Aorta (tissue), 5 donors: ENCODE measurements around the gene MEGF10. TPM values are rescaled to one million over a fixed set of nuclear protein-coding genes. Genes with fewer than 3 reads are reported as not detected.
"Not testable (repeated sequence)": the region's sequence is repeated elsewhere in the genome, so short reads cannot be mapped to it uniquely, and the experiment has no call there.

Experiments used
- ATAC-seq: fragments of 200-7000 bp; cut with Tn5 transposase; one replicate; pipeline ENCODE4 v1.9.1; 2022; ENCODE audit warnings: moderate library complexity; ENCODE audit not compliant: low FRiP score
- DNase-seq, 2 donors: peaks; one replicate each; pipeline ENCODE4 v3.0.0-alpha.2; 2020
- H3K27ac ChIP-seq, 2 donors: one replicate each; pipeline ENCODE4 v1.5.1; 2013; ENCODE audit warnings: low read length in 2 of 2, mild to moderate bottlenecking in 2 of 2, moderate library complexity in 2 of 2, control low read depth in 1 of 2, inconsistent platforms in 1 of 2, low read depth in 1 of 2
- H3K27me3 ChIP-seq, 2 donors: one replicate each; pipeline ENCODE4 v1.6.1; 2013; ENCODE audit warnings: control low read depth in 1 of 2, low read length in 1 of 2, mild to moderate bottlenecking in 1 of 2, moderate library complexity in 1 of 2; ENCODE audit not compliant: insufficient read depth in 2 of 2, control insufficient read depth in 1 of 2
- H3K36me3 ChIP-seq, 2 donors: one replicate each; pipeline ENCODE4 v1.6.1; 2013; ENCODE audit warnings: control low read depth in 1 of 2, low read length in 1 of 2, mild to moderate bottlenecking in 1 of 2; ENCODE audit not compliant: insufficient read depth in 2 of 2, control insufficient read depth in 1 of 2
- H3K4me1 ChIP-seq, 2 donors: one replicate each; pipeline ENCODE4 v1.6.1; 2013; ENCODE audit warnings: low read length in 2 of 2, control low read depth in 1 of 2, mild to moderate bottlenecking in 1 of 2, moderate library complexity in 1 of 2; ENCODE audit not compliant: insufficient read depth in 2 of 2, control insufficient read depth in 1 of 2
- H3K4me3 ChIP-seq, 2 donors: one replicate each; pipeline ENCODE4 v1.5.1; 2013; ENCODE audit warnings: low read length in 2 of 2, control low read depth in 1 of 2, mild to moderate bottlenecking in 1 of 2
- H3K9me3 ChIP-seq: one replicate; pipeline ENCODE4 v1.6.1; 2013; ENCODE audit warnings: mild to moderate bottlenecking, low read length; ENCODE audit not compliant: control insufficient read depth
- WGBS, 2 donors: extraction: QIAGEN DNeasy Blood & Tissue Kit; methylation state at CpG; one replicate each; pipeline ENCODE4 v1.1.7; 2013; 5-methylcytosine and 5-hydroxymethylcytosine counted together
- intact Hi-C, 2 donors: fragments of 100-400 bp; cut with DNase I; formaldehyde crosslinking; loops; one replicate each; pipeline versions ENCODE4 v1.14.2 to v1.15.0; 2022
- polyA plus RNA-seq, 2 donors: library from polyadenylated mRNA; stranded (reverse); fragments of 200-250 nt; gene quantifications; one replicate each; pipeline ENCODE4 v1.2.3, GENCODE V29; 2013
- total RNA-seq, 2 donors: library from RNA; stranded (reverse); fragmentation: NEBNext Ultra II Directional; extraction: Animal tissue kit (Norgen Biotek cat#: 25700); gene quantifications; one replicate each; pipeline ENCODE4 v1.2.1, GENCODE V29; 2021
- donor health status: healthy with polysubstance abuse.
- donor health status: Bipolar disorder and iron deficiency.
- donor health status: DM: no; HTN: no; CAD: no.
- donor health status: DM: no; HTN: no; CAD: no.
- donor health status: DM: yes; HTN: yes; CAD: no.

The MEGF10 gene
- total and polyA plus RNA-seq, 4 donors, result 0.05 to 0.72 (median 0.52) TPM; not detected in 1

GRCh38 chr5:127305493-127305892 is 14.9 kb downstream of the MEGF10 start:
- Histone ChIP-seq H3K4me1 (no peaks in the 10 kb centered on the region), H3K27me3 (no peaks in the 10 kb centered on the region), H3K9me3 (peaks cover 1% of the 10 kb centered on the region), H3K36me3 (no peaks in the 10 kb centered on the region), H3K4me3 (no peak overlapping the region), H3K27ac (no peak overlapping the region)
- no peak for ATAC-seq
- intact Hi-C loops, result no loop called here
- no peak for DNase-seq
- 19 to 26% methylated on average over 2 of the region's 2 CpGs for WGBS, 2 donors

- Histone ChIP-seq H3K36me3 (no peaks in the 10 kb centered on the region), H3K4me1 (no peaks in the 10 kb centered on the region), H3K9me3 (peaks cover 1% of the 10 kb centered on the region), H3K4me3 (no peak overlapping the region), H3K27ac (no peak overlapping the region), H3K27me3 (no peaks in the 10 kb centered on the region)
- ATAC-seq (no peak), DNase-seq (no peak)
- WGBS, 2 donors, result 76 to 80% methylated on average over 3 of the region's 3 CpGs
- intact Hi-C loops, result no loop called here
Measured at GRCh38 chr5:127306036-127306435, 15.4 kb downstream of the MEGF10 start.

DNA sequence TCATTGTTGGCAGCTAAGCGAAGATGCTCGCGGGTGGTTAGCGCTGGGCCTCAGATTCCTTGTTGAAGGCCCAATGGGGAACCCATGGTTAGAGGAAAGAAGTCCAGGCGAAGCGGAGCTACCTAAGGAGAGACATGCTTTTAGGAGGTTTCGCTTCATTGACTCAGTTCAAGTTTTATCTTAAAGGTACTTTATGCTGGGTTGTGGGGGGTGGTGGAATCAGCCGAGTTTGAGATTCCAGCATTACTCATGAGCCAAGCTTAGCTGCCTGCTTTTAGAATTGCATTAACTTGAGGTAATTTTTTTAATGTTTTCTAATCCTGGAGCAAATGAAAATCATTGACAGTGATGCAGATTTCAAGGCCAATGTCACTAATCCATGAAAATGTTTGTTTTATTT is 16.1 kb downstream of the MEGF10 start:
- H3K4me1 ChIP-seq, result no peaks in the 10 kb centered on the region
- no peak overlapping the region for H3K27ac ChIP-seq
- intact Hi-C loops, result no loop called here
- no peaks in the 10 kb centered on the region for H3K36me3 ChIP-seq
- DNase-seq (no peak), ATAC-seq (no peak)
- WGBS, 2 donors, result 89 to 90% methylated on average over 8 of the region's 8 CpGs
- no peak overlapping the region for H3K4me3 ChIP-seq
- peaks cover 1% of the 10 kb centered on the region for H3K9me3 ChIP-seq
- H3K27me3 ChIP-seq, result no peaks in the 10 kb centered on the region

GRCh38 chr5:127307868-127308267 is 17.3 kb downstream of the MEGF10 start:
- no peak overlapping the region for H3K27ac ChIP-seq
- no peaks in the 10 kb centered on the region for H3K4me1 ChIP-seq
- 65 to 67% methylated on average over 6 of the region's 6 CpGs for WGBS, 2 donors
- H3K9me3 ChIP-seq, result peaks cover 1% of the 10 kb centered on the region
- ATAC-seq, result no peak
- DNase-seq, result no peak
- no peak overlapping the region for H3K4me3 ChIP-seq
- intact Hi-C loops, result no loop called here
- H3K27me3 ChIP-seq, result no peaks in the 10 kb centered on the region
- no peaks in the 10 kb centered on the region for H3K36me3 ChIP-seq

GRCh38 chr5:127308325-127308724 is 17.7 kb downstream of the MEGF10 start:
- H3K27ac ChIP-seq, ATAC-seq, H3K4me3 ChIP-seq, H3K4me1 ChIP-seq, H3K9me3 ChIP-seq, H3K27me3 ChIP-seq, H3K36me3 ChIP-seq, intact Hi-C loops, DNase-seq: not testable (repeated sequence)
- 70 to 78% methylated on average over 5 of the region's 7 CpGs for WGBS, 2 donors

DNA sequence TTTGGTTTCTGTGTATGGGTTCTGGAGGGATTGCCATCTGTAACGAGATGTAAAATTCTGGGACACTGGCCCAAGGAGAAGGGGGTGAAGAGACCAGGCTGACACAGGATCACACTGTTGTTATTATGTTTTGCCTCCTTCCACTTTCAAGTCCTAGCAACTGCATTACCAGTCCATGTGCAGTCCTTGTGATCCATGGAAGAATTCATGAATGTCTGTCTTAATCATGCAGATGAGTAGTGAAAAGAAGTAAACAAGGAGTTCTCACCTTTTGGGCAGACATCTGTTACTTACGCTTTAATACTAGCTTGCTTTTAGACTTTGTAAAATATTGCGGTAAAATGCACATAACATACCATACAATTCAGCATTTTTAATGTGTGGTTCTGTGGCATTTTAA is 18.3 kb downstream of the MEGF10 start:
- H3K27ac ChIP-seq, result no peak overlapping the region
- ATAC-seq (no peak), DNase-seq (no peak)
- H3K4me1 ChIP-seq, result no peaks in the 10 kb centered on the region
- no peak overlapping the region for H3K4me3 ChIP-seq
- intact Hi-C loops, result no loop called here
- peaks cover 1% of the 10 kb centered on the region for H3K9me3 ChIP-seq
- no peaks in the 10 kb centered on the region for H3K36me3 ChIP-seq
- H3K27me3 ChIP-seq, result no peaks in the 10 kb centered on the region
- WGBS, 2 donors, result 74 to 78% methylated on average over 3 of the region's 3 CpGs

GRCh38 chr5:127311349-127311748 is 20.8 kb downstream of the MEGF10 start:
- DNase-seq, result no peak
- Histone ChIP-seq H3K27ac (no peak overlapping the region), H3K4me3 (no peak overlapping the region), H3K9me3 (peaks cover 1% of the 10 kb centered on the region), H3K27me3 (no peaks in the 10 kb centered on the region), H3K36me3 (no peaks in the 10 kb centered on the region), H3K4me1 (no peaks in the 10 kb centered on the region)
- 37 to 41% methylated on average over 2 of the region's 2 CpGs for WGBS, 2 donors
- ATAC-seq, result no peak
- intact Hi-C loops, result loop anchor here (5.0 kb wide), 1 partner anchor 474 kb away; no protein-coding TSS in a partner anchor

DNA sequence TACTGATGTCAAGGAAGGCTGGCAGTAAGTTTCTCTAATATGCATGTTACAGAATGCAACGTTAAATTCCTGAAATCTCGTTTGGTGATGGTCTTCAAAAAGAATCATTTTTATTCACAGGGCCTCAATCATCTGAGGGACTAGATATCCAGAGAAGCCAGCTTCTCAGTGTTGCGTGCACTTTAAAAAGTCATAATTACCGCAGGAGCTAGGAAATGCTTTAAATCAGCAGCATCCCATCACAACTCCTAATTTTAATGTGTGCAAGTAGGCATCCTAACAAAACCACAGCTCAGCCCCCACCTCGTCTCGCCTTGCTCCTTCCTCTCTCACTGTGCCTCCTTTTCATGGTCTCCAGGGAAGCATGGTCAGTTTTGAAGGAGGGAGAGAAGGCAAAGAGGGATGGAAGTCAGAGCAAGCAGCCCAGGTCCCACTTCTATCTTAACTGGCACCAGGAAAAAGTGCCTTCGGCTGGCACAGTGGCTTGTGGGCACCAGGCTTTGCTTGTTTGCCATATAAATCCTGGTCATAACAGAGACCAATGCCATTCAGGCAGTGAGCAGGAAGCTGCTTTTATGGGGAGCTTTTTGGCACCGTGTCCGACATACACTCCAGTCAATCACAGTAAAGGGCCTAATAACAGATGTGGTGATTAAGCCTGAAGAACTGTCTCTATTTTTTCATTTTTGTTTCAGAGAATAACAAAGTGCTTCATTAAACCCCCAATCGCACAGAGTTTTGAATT is 21.4 kb downstream of the MEGF10 start:
- no peak for DNase-seq
- Histone ChIP-seq H3K4me3 (no peak overlapping the region), H3K9me3 (peaks cover 1% of the 10 kb centered on the region), H3K36me3 (no peaks in the 10 kb centered on the region), H3K4me1 (no peaks in the 10 kb centered on the region), H3K27me3 (no peaks in the 10 kb centered on the region), H3K27ac (no peak overlapping the region)
- ATAC-seq, result no peak
- WGBS, 2 donors, result 57 to 58% methylated on average over 10 of the region's 10 CpGs
- intact Hi-C loops, result loop anchor here (5.0 kb wide), 1 partner anchor 475 kb away; no protein-coding TSS in a partner anchor

- 92 to 94% methylated on average over 3 of the region's 3 CpGs for WGBS, 2 donors
- Histone ChIP-seq H3K4me3 (no peak overlapping the region), H3K9me3 (no peaks in the 10 kb centered on the region), H3K4me1 (no peaks in the 10 kb centered on the region), H3K36me3 (no peaks in the 10 kb centered on the region), H3K27ac (no peak overlapping the region), H3K27me3 (no peaks in the 10 kb centered on the region)
- DNase-seq, result no peak
- ATAC-seq, result no peak
- intact Hi-C loops, result loop anchor here (5.0 kb wide), 1 partner anchor 476 kb away; no protein-coding TSS in a partner anchor
Measured at GRCh38 chr5:127313379-127313778, 22.8 kb downstream of the MEGF10 start.
